AG08395 (cell line): ENCODE data around the gene STX5.
"Not testable (repeated sequence)": the region's sequence is repeated elsewhere in the genome, so short reads cannot be mapped to it uniquely, and the experiment has no call there.

Experiments used
- DNase-seq: peaks from one replicate; pipeline ENCODE4 v3.0.0; 2012; ENCODE audit warnings: mixed read lengths, low spot score

The STX5 gene

GRCh38 chr11:62828130-62828529 is 3.7 kb downstream of the STX5 start:
- DNase-seq = not testable (repeated sequence)

GRCh38 chr11:62823677-62824076 is 8.2 kb downstream of the STX5 start:
- DNase-seq = no peak

GRCh38 chr11:62817129-62817528 is 14.7 kb downstream of the STX5 start:
- DNase-seq = no peak

- no peak for DNase-seq
These were observed 15.3 kb downstream of the STX5 start for GRCh38 chr11:62816557-62816956.

GRCh38 chr11:62811659-62812058 is 20.2 kb downstream of the STX5 start:
- no peak for DNase-seq

GRCh38 chr11:62810748-62811147 is 21.1 kb downstream of the STX5 start:
- DNase-seq = no peak

DNA sequence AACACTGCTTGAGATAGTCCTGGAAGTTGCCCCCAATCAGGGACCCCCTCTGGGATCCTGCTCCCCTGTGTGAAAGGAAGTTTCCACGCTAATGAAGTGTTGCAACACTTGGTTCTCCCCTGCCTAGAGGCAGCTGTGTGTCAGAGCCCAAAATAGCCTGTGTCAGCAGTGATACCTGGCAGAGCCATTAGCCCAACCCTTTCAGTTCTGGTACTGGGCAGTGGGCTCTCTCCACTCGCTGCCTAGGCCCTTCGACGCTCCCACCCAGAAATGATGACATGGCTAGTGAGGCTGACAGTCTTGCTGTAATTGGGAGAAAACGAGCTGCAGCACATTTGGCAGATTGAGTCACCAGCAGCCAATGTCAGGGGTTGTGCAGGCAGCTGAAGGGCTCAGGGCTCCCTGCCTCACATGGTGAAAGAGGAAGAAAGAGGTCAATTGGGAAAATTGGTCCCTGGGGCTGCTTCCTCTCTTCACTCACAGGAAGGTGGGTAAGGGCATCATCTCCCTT is 25.2 kb downstream of the STX5 start:
- no peak for DNase-seq

DNA sequence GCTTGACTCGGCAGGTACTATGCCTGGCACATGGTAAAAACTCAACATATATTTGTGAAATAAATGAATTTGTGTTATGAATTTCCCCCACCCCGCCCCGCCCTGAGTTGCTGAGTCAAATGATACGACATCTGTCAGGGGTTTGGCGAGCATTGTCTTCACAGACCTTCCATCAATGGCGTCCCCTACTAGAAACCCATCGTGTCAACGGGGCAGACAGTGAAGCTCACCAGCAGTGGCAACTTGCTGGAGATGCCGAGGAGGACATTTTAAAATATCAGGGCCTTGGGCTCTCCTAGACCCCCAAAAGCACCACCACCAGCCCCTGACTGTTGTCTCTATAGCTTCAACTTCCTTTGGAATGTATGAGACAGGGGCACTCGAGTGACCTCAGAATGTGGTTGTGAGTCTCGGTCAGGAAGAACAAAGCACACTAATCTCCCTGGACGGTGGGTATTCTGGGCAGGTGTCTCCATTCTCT is 25.9 kb downstream of the STX5 start:
- no peak for DNase-seq

GRCh38 chr11:62805076-62805892 is 26.6 kb downstream of the STX5 start, which contains the start of gene NXF1:
Gene NXF1, minus strand, starts transcription at chr11:62805440. Its CDS starts 84 bp downstream, at chr11:62805356.
- DNase-seq = peak; percentile 99

- no peak for DNase-seq
These were observed 27.4 kb downstream of the STX5 start for GRCh38 chr11:62804310-62805075.

- DNase-seq = no peak
These were observed 30.8 kb downstream of the STX5 start for GRCh38 chr11:62801071-62801470.

- DNase-seq = no peak
These were observed 32.4 kb downstream of the STX5 start for GRCh38 chr11:62799486-62799885.

GRCh38 chr11:62796281-62796680 is 35.6 kb downstream of the STX5 start:
- DNase-seq = no peak

DNA sequence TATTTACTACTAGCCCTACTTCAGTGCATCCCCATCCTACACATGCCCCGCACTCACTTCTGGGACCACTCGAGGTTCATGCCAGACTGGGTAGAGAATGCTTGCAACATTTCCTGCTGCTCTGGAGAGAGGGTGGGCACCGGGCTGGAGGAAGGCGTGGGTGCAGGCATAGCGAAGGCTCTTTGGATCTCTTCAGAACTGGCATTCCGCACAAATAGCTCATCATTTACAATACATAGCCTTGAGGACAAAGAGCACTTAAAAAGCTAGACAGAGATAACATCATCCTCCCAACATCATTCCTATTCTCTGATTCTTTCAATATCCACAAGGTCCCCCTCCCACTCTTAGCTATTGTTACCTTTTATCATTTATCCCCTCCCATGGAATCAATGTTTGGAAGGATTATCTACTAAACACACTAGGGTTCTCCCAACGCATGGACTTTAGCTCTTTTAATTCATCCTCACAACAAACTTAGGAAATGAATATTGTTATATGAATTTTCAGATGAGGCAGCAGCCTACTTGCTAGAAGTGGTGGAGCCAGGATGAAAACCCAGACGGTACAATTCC is 37.6 kb downstream of the STX5 start:
- no peak for DNase-seq

- no peak for DNase-seq
These were observed 39.7 kb downstream of the STX5 start for GRCh38 chr11:62792202-62792575.

DNA sequence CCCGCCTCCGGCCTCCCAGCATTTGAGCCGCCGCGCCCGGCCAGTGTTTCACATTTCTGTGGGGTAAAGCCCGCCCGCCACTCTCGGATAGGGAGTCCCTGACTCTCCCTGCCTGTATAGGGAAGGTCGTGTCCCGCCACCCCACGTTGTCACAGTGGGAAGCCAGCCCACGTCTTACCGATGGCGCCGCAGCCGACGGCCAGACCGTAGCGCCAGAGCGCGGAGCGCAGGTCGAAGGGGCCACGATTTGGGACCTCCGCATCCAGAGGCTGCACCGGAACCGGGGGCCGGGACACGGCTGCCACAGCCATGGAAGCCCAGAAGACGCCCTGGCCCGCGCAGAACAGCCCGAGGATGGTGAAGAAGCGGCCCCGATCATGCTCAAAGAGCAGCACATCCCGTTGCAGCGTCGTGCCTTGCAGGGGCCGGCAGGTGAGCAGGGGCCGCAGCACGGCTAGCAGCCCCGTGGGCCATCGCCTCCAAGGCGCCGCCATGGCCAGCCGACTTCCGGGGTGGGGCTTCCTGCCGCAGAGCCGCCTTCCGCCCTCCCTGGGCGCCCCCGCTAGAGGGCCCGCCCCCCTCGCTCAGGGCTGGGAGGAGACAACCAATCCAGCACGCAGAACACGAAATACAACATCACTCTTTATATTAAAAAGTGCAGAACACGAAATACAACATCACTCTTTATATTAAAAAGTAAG is 40.2 kb downstream of the STX5 start, which contains the start of gene TMEM223:
Gene TMEM223, minus strand, starts transcription at position 506 of the 701 bp plus-strand sequence. Its CDS starts 12 bp downstream, at position 494.
- peak; percentile 93 for DNase-seq

- no peak for DNase-seq
These were observed 42.3 kb downstream of the STX5 start for GRCh38 chr11:62789576-62789975.

GRCh38 chr11:62788991-62789390 is 42.9 kb downstream of the STX5 start:
- no peak for DNase-seq

DNA sequence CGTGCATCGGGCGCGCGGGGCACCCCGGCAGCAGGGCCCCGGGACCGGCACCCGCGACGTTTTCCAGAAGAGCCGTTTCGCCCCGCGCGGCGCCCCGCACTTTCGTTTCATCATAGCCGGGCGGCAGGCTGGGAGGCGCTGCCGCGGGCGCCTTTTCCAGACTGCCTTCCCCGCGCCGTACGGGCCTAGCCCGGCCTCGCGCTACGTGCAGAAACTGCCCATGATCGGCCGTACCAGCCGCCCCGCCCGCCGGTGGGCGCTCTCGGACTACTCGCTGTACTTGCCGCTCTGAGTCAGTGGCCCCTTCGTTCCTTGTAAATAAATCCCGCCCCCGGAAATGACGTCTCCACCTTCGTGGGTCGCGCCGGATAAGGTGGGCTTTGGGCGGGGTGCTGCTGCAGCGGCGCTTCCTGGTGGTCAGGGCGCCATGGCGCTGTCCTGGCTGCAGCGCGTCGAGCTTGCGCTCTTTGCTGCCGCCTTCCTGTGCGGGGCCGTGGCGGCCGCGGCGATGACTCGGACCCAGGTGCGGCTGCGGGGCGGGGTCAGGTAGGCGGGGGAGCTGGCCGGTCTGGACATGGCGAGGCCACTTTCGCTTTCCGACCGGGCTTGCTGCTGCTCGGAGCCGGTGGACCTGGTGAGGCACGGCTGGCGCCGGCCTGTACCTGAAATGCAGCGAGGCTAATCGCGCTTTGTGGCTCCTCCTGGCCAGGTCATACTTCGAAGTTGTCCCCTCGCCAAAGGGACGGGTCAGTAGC is 44.7 kb downstream of the STX5 start, which contains the start of gene TMEM179B:
Gene TMEM179B, plus strand, starts transcription at position 398 of the 755 bp plus-strand sequence. Its CDS starts 30 bp downstream, at position 428.
- peak; percentile 95 for DNase-seq

GRCh38 chr11:62786318-62787004 is 45.4 kb downstream of the STX5 start:
- peak; percentile 91 for DNase-seq
